GM18909 (cell line): ENCODE data around the gene MYH15.

ENCODE experiments used
- ATAC-seq: cut with Tn5 transposase; IDR thresholded peaks from one replicate; pipeline ENCODE4 v1.9.1; 2021; ENCODE audit warnings: mild to moderate bottlenecking; ENCODE audit not compliant: unreplicated experiment, poor library complexity

Gene MYH15

GRCh38 chr3:108346301-108347227, 163.8 kb downstream of the MYH15 start:
- no peak for ATAC-seq

GRCh38 chr3:108345492-108346205, 164.7 kb downstream of the MYH15 start:
- no peak for ATAC-seq

DNA sequence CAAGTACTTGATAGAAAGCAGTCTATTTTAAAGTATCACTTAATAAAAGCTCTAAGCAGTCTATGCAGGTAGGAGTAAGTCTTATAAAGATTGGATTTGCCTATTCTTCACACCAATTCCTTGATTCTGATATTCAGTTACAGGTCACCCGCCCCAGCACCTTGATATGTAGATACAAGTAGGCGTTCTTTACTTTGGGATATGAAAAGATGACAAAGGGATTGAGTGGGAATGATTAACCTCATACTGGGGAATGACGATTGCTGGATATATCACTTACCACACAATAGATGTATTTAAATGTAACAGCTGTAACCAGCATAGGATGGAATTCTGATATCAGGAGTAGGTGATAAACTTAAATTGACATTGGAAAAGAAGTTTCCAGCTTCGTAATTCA, 166.9 kb downstream of the MYH15 start:
- no peak for ATAC-seq

GRCh38 chr3:108342837-108343486, 167.4 kb downstream of the MYH15 start:
- peak; percentile 47 for ATAC-seq

GRCh38 chr3:108341911-108342310, 168.5 kb downstream of the MYH15 start:
- ATAC-seq, result no peak

GRCh38 chr3:108338901-108339545, 171.4 kb downstream of the MYH15 start:
- ATAC-seq, result peak; percentile 74

DNA sequence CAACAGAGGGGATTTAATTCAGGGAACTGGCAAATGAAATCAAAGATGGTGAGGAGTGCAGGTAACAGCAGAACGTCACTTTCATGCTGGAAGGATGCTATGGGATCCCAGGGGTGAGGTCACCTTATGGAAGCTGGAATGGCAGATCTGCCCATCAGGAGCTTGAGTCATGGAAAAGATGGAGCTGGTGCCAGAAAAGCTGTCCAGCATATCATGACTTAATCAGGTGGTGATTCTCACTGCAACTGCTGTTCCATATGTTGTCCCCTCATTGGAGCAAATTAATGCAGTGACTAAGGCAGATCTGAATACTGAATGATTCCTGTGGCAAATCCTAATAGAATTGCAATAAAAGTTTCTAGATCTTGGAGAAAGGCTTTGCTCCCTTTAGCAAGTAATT, 175.7 kb downstream of the MYH15 start:
- ATAC-seq, result no peak

GRCh38 chr3:108333961-108334360, 176.4 kb downstream of the MYH15 start:
- ATAC-seq, result no peak

DNA sequence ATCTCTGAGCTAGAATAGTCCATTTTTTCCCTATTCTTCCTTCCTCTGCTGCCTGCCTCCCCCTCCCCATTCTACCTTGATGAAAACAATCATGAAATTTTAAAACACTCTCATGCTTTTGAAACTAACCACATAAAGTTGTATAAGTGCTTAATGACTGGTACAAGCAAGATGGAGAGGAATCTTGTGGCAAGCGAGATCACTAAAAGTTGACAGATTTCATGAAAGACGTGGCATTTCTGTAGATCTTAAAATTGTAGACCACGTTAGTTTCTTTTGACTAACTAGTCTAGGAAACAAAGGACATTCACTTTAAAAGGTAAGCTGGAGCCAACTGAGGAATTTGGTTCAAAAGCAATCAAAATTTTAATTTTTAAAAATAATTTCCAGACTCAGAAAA, 178.6 kb downstream of the MYH15 start:
- no peak for ATAC-seq
